ENCODE data around the gene DGKB. TPM values are rescaled to one million over a fixed set of nuclear protein-coding genes. Genes with fewer than 3 reads are reported as not detected.

Gene DGKB
- total and polyA plus RNA-seq, 5 donors, result 0.16 to 1.1 (median 0.54) TPM

DNA sequence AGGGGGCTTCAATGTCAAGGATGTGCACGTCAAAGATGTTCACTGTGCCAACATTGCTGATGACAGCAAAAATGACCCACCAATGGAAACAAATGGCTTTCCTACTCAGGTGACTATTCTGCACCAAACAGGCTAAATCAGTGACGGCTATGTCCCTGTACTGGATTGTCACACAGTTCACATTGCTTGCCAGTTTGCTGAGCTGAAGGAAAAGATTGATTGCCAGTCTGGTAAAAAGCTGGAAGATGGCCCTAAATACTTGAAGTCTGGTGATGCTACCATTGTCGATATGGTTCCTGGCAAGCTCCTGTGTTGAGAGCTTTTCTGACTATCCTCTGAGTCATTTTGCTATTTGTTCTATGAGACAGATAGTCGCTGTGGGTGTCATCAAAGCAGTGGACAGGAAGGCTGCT is 710.9 kb downstream of the DGKB start:
- Histone ChIP-seq H3K9me3 (ENCODE audit: control insufficient read depth, low read length) (no peaks in the 10 kb centered on the region), H3K27ac (ENCODE audit: low read length) (peak overlapping the region; percentile 11), H3K4me3 (ENCODE audit: low read length) (no peak overlapping the region), H3K27me3 (ENCODE audit: control insufficient read depth, insufficient read depth) (no peaks in the 10 kb centered on the region), H3K4me1 (ENCODE audit: control insufficient read depth, insufficient read depth, low read length) (no peaks in the 10 kb centered on the region)
- 70% methylated on average over 4 of the region's 4 CpGs for WGBS
- ATAC-seq, result peak; percentile 66 to 79
- intact Hi-C loops (cut with DNase I), result loop anchor here in 1 of 4 donors (10.0 kb wide), 1 partner anchor 63 kb away; no protein-coding TSS in a partner anchor
- no peak for DNase-seq

DNA sequence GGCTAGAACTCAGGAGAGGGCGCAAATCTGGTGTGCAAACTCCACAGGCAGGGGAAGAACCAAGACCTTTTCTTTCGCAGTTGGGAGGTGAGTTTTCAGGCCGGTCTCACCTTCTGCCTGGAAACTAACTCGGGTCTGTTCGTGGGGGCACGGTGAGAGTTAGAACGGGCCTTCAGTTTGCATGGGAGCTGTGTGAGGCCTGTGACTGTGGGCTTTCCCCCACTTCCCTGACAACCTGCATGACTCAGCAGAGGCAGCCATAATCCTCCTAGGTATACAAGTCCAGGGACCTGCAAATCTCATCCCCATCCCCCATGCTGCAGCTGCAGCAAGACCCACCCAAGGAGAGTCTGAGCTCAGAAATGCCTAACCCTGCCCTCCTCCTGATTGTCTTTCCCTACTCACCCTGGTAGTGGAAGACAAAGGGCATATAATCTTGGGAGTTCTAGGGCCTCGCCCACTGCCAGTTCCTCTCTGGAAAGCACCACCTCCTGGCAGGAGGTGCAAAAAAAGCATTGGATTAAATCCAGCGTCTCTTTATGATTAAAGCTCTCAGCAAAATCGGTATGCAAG is 718.2 kb downstream of the DGKB start:
- ATAC-seq (no peak), DNase-seq (no peak)
- intact Hi-C loops (cut with DNase I), result no loop called here
- WGBS, result 90% methylated on average over 10 of the region's 10 CpGs
- no peak overlapping the region for H3K27ac ChIP-seq (ENCODE audit: low read length)
- no peaks in the 10 kb centered on the region for H3K4me1 ChIP-seq (ENCODE audit: control insufficient read depth, insufficient read depth, low read length)
- no peak overlapping the region for H3K4me3 ChIP-seq (ENCODE audit: low read length)
- H3K27me3 ChIP-seq (ENCODE audit: control insufficient read depth, insufficient read depth), result no peaks in the 10 kb centered on the region
- H3K9me3 ChIP-seq (ENCODE audit: control insufficient read depth, low read length), result no peaks in the 10 kb centered on the region

GRCh38 chr7:14179781-14180180 is 722.8 kb downstream of the DGKB start:
- intact Hi-C loops (cut with DNase I), result no loop called here
- H3K4me3 ChIP-seq (ENCODE audit: low read length), result no peak overlapping the region
- WGBS, result 77% methylated on average over 6 of the region's 6 CpGs
- H3K27me3 ChIP-seq (ENCODE audit: control insufficient read depth, insufficient read depth), result no peaks in the 10 kb centered on the region
- H3K9me3 ChIP-seq (ENCODE audit: control insufficient read depth, low read length), result no peaks in the 10 kb centered on the region
- ATAC-seq, result no peak
- DNase-seq, result no peak
- H3K27ac ChIP-seq (ENCODE audit: low read length), result no peak overlapping the region
- no peaks in the 10 kb centered on the region for H3K4me1 ChIP-seq (ENCODE audit: control insufficient read depth, insufficient read depth, low read length)

DNA sequence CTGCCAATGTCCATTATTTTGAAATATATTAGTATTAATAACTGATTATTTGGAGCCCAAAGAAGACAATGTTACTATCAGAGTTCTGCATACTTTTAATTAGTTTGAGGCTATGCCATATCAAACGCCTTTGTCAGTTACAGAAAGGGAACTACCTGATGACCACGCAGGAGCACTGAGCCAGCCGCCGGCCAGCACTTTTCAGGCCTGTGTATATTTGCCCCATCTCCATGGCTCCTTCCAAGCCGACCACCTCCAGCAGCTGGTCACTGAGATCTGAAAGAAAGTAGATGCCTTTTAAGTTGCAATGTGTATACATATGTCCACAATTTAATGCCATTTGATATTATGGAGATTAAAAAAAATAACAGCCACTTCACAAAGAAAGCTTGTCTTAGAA is 724.7 kb downstream of the DGKB start:
- H3K4me3 ChIP-seq (ENCODE audit: low read length), result no peak overlapping the region
- intact Hi-C loops (cut with DNase I), result no loop called here
- no peak for ATAC-seq
- H3K27me3 ChIP-seq (ENCODE audit: control insufficient read depth, insufficient read depth), result no peaks in the 10 kb centered on the region
- H3K4me1 ChIP-seq (ENCODE audit: control insufficient read depth, insufficient read depth, low read length), result no peaks in the 10 kb centered on the region
- DNase-seq, result no peak
- H3K27ac ChIP-seq (ENCODE audit: low read length), result no peak overlapping the region
- 91% methylated on average over 5 of the region's 5 CpGs for WGBS
- H3K9me3 ChIP-seq (ENCODE audit: control insufficient read depth, low read length), result no peaks in the 10 kb centered on the region

GRCh38 chr7:14170872-14171271 is 731.7 kb downstream of the DGKB start:
- no peak overlapping the region for H3K4me3 ChIP-seq (ENCODE audit: low read length)
- no peaks in the 10 kb centered on the region for H3K4me1 ChIP-seq (ENCODE audit: control insufficient read depth, insufficient read depth, low read length)
- no peaks in the 10 kb centered on the region for H3K9me3 ChIP-seq (ENCODE audit: control insufficient read depth, low read length)
- no peaks in the 10 kb centered on the region for H3K27me3 ChIP-seq (ENCODE audit: control insufficient read depth, insufficient read depth)
- intact Hi-C loops (cut with DNase I), result no loop called here
- no peak for ATAC-seq
- no peak overlapping the region for H3K27ac ChIP-seq (ENCODE audit: low read length)
- DNase-seq, result no peak
- 89% methylated on average over 2 of the region's 2 CpGs for WGBS

GRCh38 chr7:14158111-14158510 is 744.4 kb downstream of the DGKB start:
- Histone ChIP-seq H3K4me1 (ENCODE audit: control insufficient read depth, insufficient read depth, low read length) (no peaks in the 10 kb centered on the region), H3K4me3 (ENCODE audit: low read length) (no peak overlapping the region), H3K27me3 (ENCODE audit: control insufficient read depth, insufficient read depth) (no peaks in the 10 kb centered on the region), H3K27ac (ENCODE audit: low read length) (no peak overlapping the region), H3K9me3 (ENCODE audit: control insufficient read depth, low read length) (no peaks in the 10 kb centered on the region)
- 79% methylated on average over 2 of the region's 2 CpGs for WGBS
- intact Hi-C loops (cut with DNase I), result no loop called here
- ATAC-seq, result no peak
- no peak for DNase-seq

GRCh38 chr7:14156436-14156835 is 746.1 kb downstream of the DGKB start:
- intact Hi-C loops (cut with DNase I), result no loop called here
- no peak for ATAC-seq
- WGBS, result 97% methylated on average over 1 of the region's 1 CpG

GRCh38 chr7:14148974-14149373 is 753.6 kb downstream of the DGKB start:
- 88% methylated on average over 5 of the region's 5 CpGs for WGBS
- no peak overlapping the region for H3K27ac ChIP-seq (ENCODE audit: low read length)
- DNase-seq (no peak), ATAC-seq (no peak)
- intact Hi-C loops (cut with DNase I), result no loop called here
- H3K9me3 ChIP-seq (ENCODE audit: control insufficient read depth, low read length), result no peaks in the 10 kb centered on the region
- no peaks in the 10 kb centered on the region for H3K4me1 ChIP-seq (ENCODE audit: control insufficient read depth, insufficient read depth, low read length)
- no peak overlapping the region for H3K4me3 ChIP-seq (ENCODE audit: low read length)
- no peaks in the 10 kb centered on the region for H3K27me3 ChIP-seq (ENCODE audit: control insufficient read depth, insufficient read depth)

More at GRCh38 chr7:14156436-14156835, 746.1 kb downstream of the DGKB start:
- Histone ChIP-seq H3K4me3 (ENCODE audit: low read length) (no peak overlapping the region), H3K27ac (ENCODE audit: low read length) (no peak overlapping the region), H3K9me3 (ENCODE audit: control insufficient read depth, low read length) (no peaks in the 10 kb centered on the region), H3K27me3 (ENCODE audit: control insufficient read depth, insufficient read depth) (no peaks in the 10 kb centered on the region), H3K4me1 (ENCODE audit: control insufficient read depth, insufficient read depth, low read length) (no peaks in the 10 kb centered on the region)
- DNase-seq, result no peak

DNA sequence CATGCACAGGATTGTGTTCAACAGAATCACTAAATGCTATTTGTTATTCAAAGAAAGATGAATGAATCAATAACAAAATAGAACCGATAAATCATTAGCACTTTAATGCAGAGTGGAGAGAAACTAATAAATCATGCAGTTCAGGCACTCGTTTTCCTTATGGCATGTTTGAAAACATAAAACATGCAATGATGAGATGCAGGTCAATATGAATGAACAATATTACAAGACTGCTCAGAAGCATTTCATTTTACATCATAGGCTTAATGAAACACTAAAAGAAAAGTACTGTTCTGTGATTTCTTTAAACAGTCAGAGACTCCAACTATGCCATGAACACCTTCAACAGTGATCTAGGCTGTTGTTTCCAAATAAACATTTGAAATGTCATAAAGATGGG is 755.0 kb downstream of the DGKB start:
- ATAC-seq (no peak), DNase-seq (no peak)
- Histone ChIP-seq H3K9me3 (ENCODE audit: control insufficient read depth, low read length) (no peaks in the 10 kb centered on the region), H3K4me1 (ENCODE audit: control insufficient read depth, insufficient read depth, low read length) (no peaks in the 10 kb centered on the region), H3K4me3 (ENCODE audit: low read length) (no peak overlapping the region), H3K27ac (ENCODE audit: low read length) (no peak overlapping the region), H3K27me3 (ENCODE audit: control insufficient read depth, insufficient read depth) (no peaks in the 10 kb centered on the region)
- 73% methylated on average over 2 of the region's 2 CpGs for WGBS
- intact Hi-C loops (cut with DNase I), result no loop called here

GRCh38 chr7:14144538-14144937 is 758.0 kb downstream of the DGKB start:
- ATAC-seq, result no peak
- no peak overlapping the region for H3K27ac ChIP-seq (ENCODE audit: low read length)
- no peaks in the 10 kb centered on the region for H3K4me1 ChIP-seq (ENCODE audit: control insufficient read depth, insufficient read depth, low read length)
- DNase-seq, result no peak
- no peak overlapping the region for H3K4me3 ChIP-seq (ENCODE audit: low read length)
- H3K27me3 ChIP-seq (ENCODE audit: control insufficient read depth, insufficient read depth), result no peaks in the 10 kb centered on the region
- WGBS, result 96% methylated on average over 2 of the region's 2 CpGs
- intact Hi-C loops (cut with DNase I), result no loop called here
- H3K9me3 ChIP-seq (ENCODE audit: control insufficient read depth, low read length), result no peaks in the 10 kb centered on the region

DNA sequence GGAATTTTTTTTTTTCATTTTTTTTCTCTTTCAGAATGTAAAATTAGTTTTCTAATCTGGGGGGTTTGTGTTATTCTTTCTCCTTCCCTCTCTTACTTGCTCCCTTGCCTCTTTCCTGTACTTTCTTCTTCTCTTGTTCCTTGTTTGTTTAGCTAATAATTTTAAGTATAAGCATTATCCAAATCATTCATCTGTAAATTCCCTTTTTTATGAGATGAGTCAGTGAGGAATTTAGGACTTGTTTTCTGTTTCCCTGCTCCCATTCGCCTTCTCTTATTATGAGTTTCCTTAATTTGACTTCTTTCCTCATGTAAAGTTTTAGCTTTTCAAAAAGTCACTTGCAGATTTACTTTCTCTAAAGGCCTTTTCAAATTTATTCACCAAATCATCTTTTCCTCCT is 758.4 kb downstream of the DGKB start:
- DNase-seq (no peak), ATAC-seq (no peak)
- H3K4me3 ChIP-seq (ENCODE audit: low read length), result no peak overlapping the region
- intact Hi-C loops (cut with DNase I), result no loop called here
- WGBS, result 94% methylated on average over 1 of the region's 1 CpG
- no peaks in the 10 kb centered on the region for H3K27me3 ChIP-seq (ENCODE audit: control insufficient read depth, insufficient read depth)
- no peak overlapping the region for H3K27ac ChIP-seq (ENCODE audit: low read length)
- H3K9me3 ChIP-seq (ENCODE audit: control insufficient read depth, low read length), result no peaks in the 10 kb centered on the region
- H3K4me1 ChIP-seq (ENCODE audit: control insufficient read depth, insufficient read depth, low read length), result no peaks in the 10 kb centered on the region

GRCh38 chr7:14137676-14138075 is 764.9 kb downstream of the DGKB start:
- 80% methylated on average over 2 of the region's 2 CpGs for WGBS
- ATAC-seq, result no peak

More at GRCh38 chr7:14137676-14138075, 764.9 kb downstream of the DGKB start:
- DNase-seq, result no peak
- intact Hi-C loops (cut with DNase I), result no loop called here
- no peaks in the 10 kb centered on the region for H3K9me3 ChIP-seq (ENCODE audit: control insufficient read depth, low read length)
- H3K27me3 ChIP-seq (ENCODE audit: control insufficient read depth, insufficient read depth), result no peaks in the 10 kb centered on the region
- no peak overlapping the region for H3K27ac ChIP-seq (ENCODE audit: low read length)
- H3K4me3 ChIP-seq (ENCODE audit: low read length), result no peak overlapping the region
- H3K4me1 ChIP-seq (ENCODE audit: control insufficient read depth, insufficient read depth, low read length), result no peaks in the 10 kb centered on the region
